Stimulated activated CD4-positive, alpha-beta T cell treated with anti-CD3 and anti-CD28 coated beads, Interleukin-12 subunit alpha, Interleukin-12 subunit beta, amount 100 ng/mL, for 24 hours (primary cell): Measurements from ENCODE around the gene GPR156.

Experiments used
- DNase-seq, 2 experiments: peaks; one replicate each; pipeline ENCODE4 v3.0.0-alpha.2; 2020; ENCODE audit warnings: low read depth in 2 of 2

GPR156 gene

GRCh38 chr3:120196333-120196732 is 88.7 kb downstream of the GPR156 start:
- DNase-seq: no peak

- DNase-seq: no peak
Observed at GRCh38 chr3:120193554-120193953, 91.5 kb downstream of the GPR156 start.

- DNase-seq: no peak
Observed at GRCh38 chr3:120192579-120192978, 92.4 kb downstream of the GPR156 start.

- no peak for DNase-seq
Observed at GRCh38 chr3:120192159-120192558, 92.9 kb downstream of the GPR156 start.

GRCh38 chr3:120182613-120183511 is 102.2 kb downstream of the GPR156 start:
- no peak for DNase-seq

GRCh38 chr3:120181632-120182031 is 103.4 kb downstream of the GPR156 start:
- DNase-seq: no peak

- no peak for DNase-seq
Observed at GRCh38 chr3:120180731-120181412, 104.2 kb downstream of the GPR156 start.

GRCh38 chr3:120177707-120178306 is 107.2 kb downstream of the GPR156 start:
- no peak for DNase-seq

- DNase-seq: no peak
Observed at GRCh38 chr3:120177151-120177550, 107.9 kb downstream of the GPR156 start.

- no peak for DNase-seq
Observed at GRCh38 chr3:120174811-120175539, 110.0 kb downstream of the GPR156 start.

- DNase-seq: no peak
Observed at GRCh38 chr3:120173056-120173675, 111.9 kb downstream of the GPR156 start.

- no peak for DNase-seq
Observed at GRCh38 chr3:120172070-120172469, 113.0 kb downstream of the GPR156 start.

- no peak for DNase-seq
Observed at GRCh38 chr3:120171134-120171873, 113.7 kb downstream of the GPR156 start.

- no peak for DNase-seq
Observed at GRCh38 chr3:120170223-120170622, 114.8 kb downstream of the GPR156 start.

GRCh38 chr3:120169407-120169806 is 115.6 kb downstream of the GPR156 start:
- DNase-seq: no peak

- DNase-seq: no peak
Observed at GRCh38 chr3:120168611-120169010, 116.4 kb downstream of the GPR156 start.

GRCh38 chr3:120168038-120168437 is 117.0 kb downstream of the GPR156 start:
- DNase-seq: no peak

GRCh38 chr3:120167488-120167887 is 117.5 kb downstream of the GPR156 start:
- no peak for DNase-seq

GRCh38 chr3:120163816-120164215 is 121.2 kb downstream of the GPR156 start:
- DNase-seq: no peak

GRCh38 chr3:120163026-120163425 is 122.0 kb downstream of the GPR156 start:
- DNase-seq: no peak

- DNase-seq: no peak
Observed at GRCh38 chr3:120162400-120162799, 122.6 kb downstream of the GPR156 start.
